ENCODE data around the gene SLC4A3. TPM values are rescaled to one million over a fixed set of nuclear protein-coding genes. Genes with fewer than 3 reads are reported as not detected.

Gene SLC4A3
- total and polyA plus RNA-seq, 2 of the 13 experiments (the other 11 are each of a cell fraction or from before 2014, with no cell fraction given), result 0.18 to 0.95 TPM

DNA sequence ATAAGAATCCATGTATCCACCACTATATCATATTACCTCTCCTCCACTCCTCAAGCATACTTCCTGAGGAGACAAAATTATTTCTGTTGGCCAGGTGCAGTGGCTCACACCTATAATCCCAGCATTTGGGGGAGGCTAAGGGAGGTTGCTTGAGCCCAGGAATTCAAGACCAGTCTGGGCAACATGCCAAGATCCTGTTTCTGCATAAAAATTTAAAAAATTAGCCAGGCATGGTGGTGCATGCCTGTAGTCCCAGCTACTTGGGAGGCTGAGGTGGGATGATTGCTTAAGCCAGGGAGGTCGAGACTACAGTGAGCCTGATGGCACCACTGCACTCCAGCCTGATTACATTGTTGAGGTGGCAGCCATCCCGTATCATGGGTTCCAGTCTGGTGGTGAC, 46.1 kb upstream of the SLC4A3 start:
- ChIA-PET POLR2A (no interaction called here), CTCF (ENCODE audit: low intra/inter-chr PET ratio, low total read pairs) (no interaction called here)
- Histone ChIP-seq H3K4me1 (ENCODE audit: insufficient read depth, low read length) (peaks cover 54% of the 10 kb centered on the region), H3K4me2 (ENCODE audit: low read depth, low read length) (no peak overlapping the region), H3K36me3 (replicated peaks in 1 of 2; ENCODE audit: control insufficient read depth in 1 of 2, insufficient read depth in 2 of 2, low read length in 2 of 2) (no peaks in the 10 kb centered on the region), H4K20me1 (ENCODE audit: insufficient read depth, low read length) (no peaks in the 10 kb centered on the region), H3K27me3 (ENCODE audit: control insufficient read depth in 1 of 2, insufficient read depth in 2 of 2, low read length in 2 of 2) (no peaks in the 10 kb centered on the region; a peak in 1 of 5 replicates), H3K9ac (ENCODE audit: insufficient read depth, low read depth, low read length) (no peak overlapping the region), H3K27ac (ENCODE audit: extremely low read length, insufficient read depth, low read length) (no peak overlapping the region), H3K9me3 (ENCODE audit: low read length) (no peaks in the 10 kb centered on the region), H3K4me3 (replicated peaks in 1 of 3; ENCODE audit: insufficient read depth in 1 of 3, low read depth in 2 of 3, low read length in 3 of 3) (no peak overlapping the region), H3K79me2 (ENCODE audit: insufficient read depth, low read length) (no peaks in the 10 kb centered on the region), H2AFZ (ENCODE audit: low read length) (no peak overlapping the region)
- TF ChIP-seq, protein P1, sequence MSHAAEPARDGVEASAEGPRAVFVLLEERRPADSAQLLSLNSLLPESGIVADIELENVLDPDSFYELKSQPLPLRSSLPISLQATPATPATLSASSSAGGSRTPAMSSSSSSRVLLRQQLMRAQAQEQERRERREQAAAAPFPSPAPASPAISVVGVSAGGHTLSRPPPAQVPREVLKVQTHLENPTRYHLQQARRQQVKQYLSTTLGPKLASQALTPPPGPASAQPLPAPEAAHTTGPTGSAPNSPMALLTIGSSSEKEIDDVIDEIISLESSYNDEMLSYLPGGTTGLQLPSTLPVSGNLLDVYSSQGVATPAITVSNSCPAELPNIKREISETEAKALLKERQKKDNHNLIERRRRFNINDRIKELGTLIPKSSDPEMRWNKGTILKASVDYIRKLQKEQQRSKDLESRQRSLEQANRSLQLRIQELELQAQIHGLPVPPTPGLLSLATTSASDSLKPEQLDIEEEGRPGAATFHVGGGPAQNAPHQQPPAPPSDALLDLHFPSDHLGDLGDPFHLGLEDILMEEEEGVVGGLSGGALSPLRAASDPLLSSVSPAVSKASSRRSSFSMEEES (CRISPR knock-in tag; IDR thresholded peaks at IDR 0.05), result no peak
- no peak for TF ChIP-seq SUZ12 (IDR thresholded peaks at IDR 0.05; ENCODE audit: low read depth, low read length)
- TF ChIP-seq, protein P2, sequence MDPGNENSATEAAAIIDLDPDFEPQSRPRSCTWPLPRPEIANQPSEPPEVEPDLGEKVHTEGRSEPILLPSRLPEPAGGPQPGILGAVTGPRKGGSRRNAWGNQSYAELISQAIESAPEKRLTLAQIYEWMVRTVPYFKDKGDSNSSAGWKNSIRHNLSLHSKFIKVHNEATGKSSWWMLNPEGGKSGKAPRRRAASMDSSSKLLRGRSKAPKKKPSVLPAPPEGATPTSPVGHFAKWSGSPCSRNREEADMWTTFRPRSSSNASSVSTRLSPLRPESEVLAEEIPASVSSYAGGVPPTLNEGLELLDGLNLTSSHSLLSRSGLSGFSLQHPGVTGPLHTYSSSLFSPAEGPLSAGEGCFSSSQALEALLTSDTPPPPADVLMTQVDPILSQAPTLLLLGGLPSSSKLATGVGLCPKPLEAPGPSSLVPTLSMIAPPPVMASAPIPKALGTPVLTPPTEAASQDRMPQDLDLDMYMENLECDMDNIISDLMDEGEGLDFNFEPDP (CRISPR knock-in tag; conservative IDR thresholded peaks at IDR 0.05), result 0 out of 2 replicates have a peak, but pooled peaks have one; percentile 28
- in situ Hi-C loops (cut with HindIII; ENCODE audit: extremely low pct_ligation_motif_present, low pct_unique_long_range_greater_than_20kb) (no loop called here), intact Hi-C loops (cut with micrococcal nuclease; ENCODE audit: unreplicated experiment) (no loop called here)
- DNase-seq (ENCODE audit: low spot score), result no peak
- FAIRE-seq, result no peak
- BruUV-seq (replicated peaks), result no TSS peak
- WGBS (ENCODE audit: low lambda C conversion rate), result no CpG with 5 or more reads among the region's 2 CpGs
- no peak for ATAC-seq

DNA sequence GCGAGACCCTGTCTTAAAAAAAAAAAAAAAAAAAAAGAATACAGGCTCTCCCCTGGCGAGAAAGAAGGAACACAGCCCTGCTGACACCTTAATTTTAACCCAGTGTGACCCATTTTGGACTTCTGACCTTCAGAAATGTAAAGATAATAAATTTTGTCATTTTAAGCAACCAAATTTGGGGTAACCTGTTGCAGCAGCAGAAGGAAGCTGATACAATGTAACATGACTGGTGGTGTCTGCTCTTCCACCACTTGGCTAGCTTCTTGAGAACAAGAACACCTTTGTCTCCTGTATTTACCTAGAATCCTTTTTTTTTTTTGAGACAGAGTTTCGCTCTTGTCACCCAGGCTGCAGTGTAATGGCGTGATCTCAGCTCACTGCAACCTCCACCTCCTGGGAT, 36.3 kb upstream of the SLC4A3 start:
- in situ Hi-C loops (cut with HindIII; ENCODE audit: extremely low pct_ligation_motif_present, low pct_unique_long_range_greater_than_20kb), result no loop called here

More for the DNA sequence above, 36.3 kb upstream of the SLC4A3 start:
- Histone ChIP-seq H3K27me3 (ENCODE audit: control insufficient read depth in 1 of 2, insufficient read depth in 2 of 2, low read length in 2 of 2) (no peaks in the 10 kb centered on the region), H3K9me3 (ENCODE audit: low read length) (no peaks in the 10 kb centered on the region), H3K4me1 (ENCODE audit: insufficient read depth, low read length) (peaks cover 63% of the 10 kb centered on the region), H2AFZ (ENCODE audit: low read length) (no peak overlapping the region), H4K20me1 (ENCODE audit: insufficient read depth, low read length) (no peaks in the 10 kb centered on the region), H3K4me3 (replicated peaks in 1 of 3; ENCODE audit: insufficient read depth in 1 of 3, low read depth in 2 of 3, low read length in 3 of 3) (no peak overlapping the region), H3K9ac (ENCODE audit: insufficient read depth, low read depth, low read length) (no peak overlapping the region), H3K79me2 (ENCODE audit: insufficient read depth, low read length) (no peaks in the 10 kb centered on the region), H3K36me3 (replicated peaks in 1 of 2; ENCODE audit: control insufficient read depth in 1 of 2, insufficient read depth in 2 of 2, low read length in 2 of 2) (no peaks in the 10 kb centered on the region), H3K27ac (ENCODE audit: extremely low read length, insufficient read depth, low read length) (no peak overlapping the region), H3K4me2 (ENCODE audit: low read depth, low read length) (no peak overlapping the region)
- ATAC-seq, result no peak
- POLR2A ChIA-PET, result interaction anchor here (1.5 kb wide), 1 partner anchor 20 kb away, joined by 9 read pairs; the partner anchor contains the start of gene OBSL1
- WGBS (ENCODE audit: low lambda C conversion rate), result 54% methylated on average over 4 of the region's 4 CpGs
- TF ChIP-seq CBX1 (IDR thresholded peaks at IDR 0.05; ENCODE audit: low read depth), result no peak
- peak; percentile 99 for TF ChIP-seq ZNF12 (CRISPR knock-in tag; IDR thresholded peaks at IDR 0.05)
- no peak for DNase-seq (ENCODE audit: low spot score)
- intact Hi-C loops (cut with micrococcal nuclease; ENCODE audit: unreplicated experiment), result no loop called here
- CTCF ChIA-PET (ENCODE audit: low intra/inter-chr PET ratio, low total read pairs), result no interaction called here
- no peak for FAIRE-seq
- no TSS peak for BruUV-seq (replicated peaks)
